Epithelial cell of esophagus (primary cell): ENCODE results near the gene RNF213.
A peak's percentile ranks its signal among the peaks of the same experiment; 100 is the strongest.
"Not testable (repeated sequence)": the region's sequence is repeated elsewhere in the genome, so short reads cannot be mapped to it uniquely, and the experiment has no call there.

Experiments
- DNase-seq: peaks from one replicate; pipeline ENCODE4 v3.0.0; 2010; ENCODE audit warnings: low read depth
- H3K4me3 ChIP-seq: 2 replicates; pipeline ENCODE4 v1.5.1; 2011; ENCODE audit warnings: mild to moderate bottlenecking, low read length, control low read depth
- TF ChIP-seq, protein P1 (sequence below): IDR thresholded peaks from 2 replicates; pipeline ENCODE4 v1.5.1; 2011; ENCODE audit warnings: low read depth, mild to moderate bottlenecking, low read length, control low read depth, inconsistent platforms; ENCODE audit not compliant: insufficient read depth; ENCODE audit errors: missing control alignments

The RNF213 gene

DNA sequence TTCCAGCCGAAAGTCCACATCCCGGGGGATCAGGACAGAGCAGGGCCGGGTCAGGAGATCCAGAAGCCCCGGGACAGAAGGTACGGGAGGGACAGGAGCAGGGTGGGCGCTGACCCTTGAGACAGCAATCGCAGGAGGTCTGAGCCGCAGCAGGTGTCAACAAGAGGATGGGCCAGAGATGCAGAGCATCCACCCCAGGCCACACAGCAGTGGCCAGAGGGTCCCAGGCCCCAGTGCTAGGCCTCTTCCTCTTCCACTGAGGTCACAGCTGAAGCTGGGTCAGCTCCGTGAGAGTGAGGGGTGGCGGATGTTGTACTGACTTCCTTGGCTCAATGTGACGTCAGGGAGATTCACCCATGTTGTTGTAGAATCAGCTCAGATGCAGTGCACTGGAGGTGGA lies 8.7 kb upstream of the RNF213 start:
- no peak overlapping the region for H3K4me3 ChIP-seq
- TF ChIP-seq, protein P1, sequence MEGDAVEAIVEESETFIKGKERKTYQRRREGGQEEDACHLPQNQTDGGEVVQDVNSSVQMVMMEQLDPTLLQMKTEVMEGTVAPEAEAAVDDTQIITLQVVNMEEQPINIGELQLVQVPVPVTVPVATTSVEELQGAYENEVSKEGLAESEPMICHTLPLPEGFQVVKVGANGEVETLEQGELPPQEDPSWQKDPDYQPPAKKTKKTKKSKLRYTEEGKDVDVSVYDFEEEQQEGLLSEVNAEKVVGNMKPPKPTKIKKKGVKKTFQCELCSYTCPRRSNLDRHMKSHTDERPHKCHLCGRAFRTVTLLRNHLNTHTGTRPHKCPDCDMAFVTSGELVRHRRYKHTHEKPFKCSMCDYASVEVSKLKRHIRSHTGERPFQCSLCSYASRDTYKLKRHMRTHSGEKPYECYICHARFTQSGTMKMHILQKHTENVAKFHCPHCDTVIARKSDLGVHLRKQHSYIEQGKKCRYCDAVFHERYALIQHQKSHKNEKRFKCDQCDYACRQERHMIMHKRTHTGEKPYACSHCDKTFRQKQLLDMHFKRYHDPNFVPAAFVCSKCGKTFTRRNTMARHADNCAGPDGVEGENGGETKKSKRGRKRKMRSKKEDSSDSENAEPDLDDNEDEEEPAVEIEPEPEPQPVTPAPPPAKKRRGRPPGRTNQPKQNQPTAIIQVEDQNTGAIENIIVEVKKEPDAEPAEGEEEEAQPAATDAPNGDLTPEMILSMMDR, result no peak
- no peak for DNase-seq

DNA sequence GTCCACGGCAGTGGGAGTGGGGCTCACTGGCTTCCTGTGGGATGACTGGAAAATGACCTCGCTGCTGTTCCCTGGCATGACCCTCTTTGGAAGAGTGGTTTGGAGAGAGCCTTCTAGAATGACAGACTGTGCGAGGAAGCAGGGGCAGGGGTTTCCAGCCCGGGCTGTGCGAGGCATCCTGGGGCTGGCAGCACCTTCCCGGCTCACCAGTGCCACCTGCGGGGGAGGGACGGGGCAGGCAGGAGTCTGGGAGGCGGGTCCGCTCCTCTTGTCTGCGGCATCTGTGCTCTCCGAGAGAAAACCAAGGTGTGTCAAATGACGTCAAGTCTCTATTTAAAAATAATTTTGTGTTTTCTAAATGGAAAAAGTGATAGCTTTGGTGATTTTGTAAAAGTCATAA lies 7.8 kb upstream of the RNF213 start:
- TF ChIP-seq, protein P1, result peak; percentile 87
- peak; percentile 82 for DNase-seq
- no peak overlapping the region for H3K4me3 ChIP-seq

DNA sequence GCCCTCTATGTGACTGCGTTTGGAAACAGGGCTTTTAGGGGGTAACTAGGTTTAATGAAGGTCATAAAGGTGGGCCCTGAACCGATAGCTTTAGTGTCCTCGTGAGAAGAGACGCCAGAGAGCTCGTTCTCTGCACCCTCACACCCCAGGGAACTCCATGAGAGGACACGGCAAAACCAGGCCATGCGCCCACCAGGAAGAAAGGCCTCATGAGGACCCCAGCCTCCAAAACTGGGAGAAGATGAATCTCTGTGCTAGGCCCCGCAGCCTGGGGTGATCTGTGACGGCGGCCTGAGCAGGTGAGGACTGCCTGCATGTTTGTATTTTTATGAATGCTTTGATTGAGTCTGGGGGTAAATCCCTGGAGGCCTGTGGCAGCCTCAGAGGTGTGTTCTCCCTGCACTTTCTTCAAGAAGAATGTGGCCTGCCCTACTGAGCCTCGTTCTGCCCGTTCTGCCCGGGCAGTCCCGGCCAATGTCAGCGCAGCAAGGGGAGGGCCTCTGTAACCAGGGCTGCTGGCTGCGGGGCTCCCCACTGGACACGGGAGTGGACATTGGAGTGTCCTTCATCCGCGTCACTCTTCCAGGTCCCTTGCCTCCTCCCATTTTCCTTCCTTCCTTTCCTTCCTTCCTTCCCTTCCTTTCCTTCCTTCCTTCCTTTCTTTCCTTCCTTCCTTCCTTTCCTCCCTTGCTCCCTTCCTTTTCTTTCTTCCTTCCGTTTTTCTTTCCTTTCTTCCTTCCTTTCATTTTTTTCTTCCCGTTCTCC lies 6.8 kb upstream of the RNF213 start:
- DNase-seq, result no peak
- H3K4me3 ChIP-seq, result no peak overlapping the region
- TF ChIP-seq, protein P1, result no peak

DNA sequence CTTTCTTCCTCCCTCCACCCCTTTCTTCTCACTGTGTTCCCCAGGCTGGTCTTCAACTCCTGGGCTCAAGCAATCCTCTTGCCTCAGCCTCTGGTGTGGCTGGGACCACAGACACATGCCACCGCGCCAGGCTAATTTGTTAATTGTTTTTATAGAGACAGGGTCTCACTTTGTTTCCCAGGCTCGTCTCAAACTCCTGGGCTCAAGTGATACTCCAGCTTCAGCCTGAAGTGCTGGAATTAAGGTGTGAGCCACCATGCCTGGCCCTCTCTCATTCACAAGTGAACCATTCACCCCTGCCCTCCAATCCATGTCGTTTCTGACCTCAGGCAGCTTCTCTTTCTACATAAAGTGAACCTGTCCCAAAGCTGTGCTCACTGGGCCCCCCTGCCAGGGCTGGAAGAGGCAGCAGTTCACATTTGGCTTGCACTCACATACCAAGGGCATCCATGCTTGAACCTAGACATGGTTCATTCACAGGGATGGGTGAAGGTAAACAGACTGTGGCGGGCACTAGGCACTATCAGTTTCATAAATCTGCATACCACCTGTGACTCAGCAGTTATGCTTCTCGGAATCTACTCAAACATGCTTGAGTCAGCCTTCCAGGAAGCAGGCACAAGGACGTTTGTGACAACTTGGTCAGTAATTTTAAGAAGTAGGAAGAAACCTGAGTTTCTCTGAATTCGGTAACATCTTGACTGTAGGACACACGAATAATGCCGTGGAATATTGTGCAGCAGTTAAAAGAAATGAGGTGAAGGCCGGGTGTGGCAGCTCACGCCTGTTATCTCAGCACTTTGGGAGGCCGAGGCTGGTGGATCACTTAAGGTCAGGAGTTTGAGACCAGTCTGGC lies 6.0 kb upstream of the RNF213 start:
- TF ChIP-seq, protein P1, result no peak
- H3K4me3 ChIP-seq, result no peak overlapping the region
- peak; percentile 91 for DNase-seq

DNA sequence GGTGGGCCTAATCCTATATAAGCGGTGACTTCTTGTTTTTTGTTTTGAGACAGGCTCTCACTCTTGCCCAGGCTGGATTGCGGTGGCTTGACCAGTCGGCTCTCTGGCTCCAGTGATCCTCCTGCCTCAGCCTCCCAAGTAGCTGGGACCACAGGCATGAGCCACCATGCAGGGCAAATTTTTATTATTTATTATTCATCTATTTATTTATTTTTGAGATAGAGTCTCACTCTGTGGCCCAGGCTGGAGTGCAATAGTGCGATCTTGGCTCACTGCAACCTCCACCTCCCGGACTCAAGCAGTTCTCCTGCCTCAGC lies 4.7 kb upstream of the RNF213 start:
- no peak overlapping the region for H3K4me3 ChIP-seq
- TF ChIP-seq, protein P1, result no peak
- DNase-seq, result no peak

DNA sequence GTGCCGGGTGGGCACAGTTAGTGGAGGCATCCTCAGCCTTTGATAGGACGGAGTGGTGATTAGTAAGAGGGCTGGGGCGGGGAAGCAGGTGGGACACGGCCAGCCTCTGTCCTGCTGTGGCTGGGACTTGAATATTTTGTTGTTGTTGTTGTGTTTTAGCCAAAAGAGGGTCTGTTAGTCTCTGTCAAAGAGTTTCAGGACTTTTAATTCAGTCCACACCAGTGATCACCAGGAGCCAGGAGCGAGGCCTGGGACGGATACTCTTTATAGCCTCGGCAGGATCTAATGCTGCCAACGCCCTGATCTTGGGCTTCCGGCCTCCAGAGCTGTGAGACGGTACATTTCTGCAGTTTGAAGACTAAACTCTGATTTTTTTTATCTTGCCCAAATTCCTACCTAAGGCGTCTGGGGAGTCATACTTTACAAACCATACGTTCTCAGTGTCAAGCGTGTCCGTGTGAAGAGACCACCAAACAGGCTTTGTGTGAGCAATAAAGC lies 2.9 kb upstream of the RNF213 start:
- H3K4me3 ChIP-seq, result no peak overlapping the region
- DNase-seq, result no peak
- TF ChIP-seq, protein P1, result no peak

DNA sequence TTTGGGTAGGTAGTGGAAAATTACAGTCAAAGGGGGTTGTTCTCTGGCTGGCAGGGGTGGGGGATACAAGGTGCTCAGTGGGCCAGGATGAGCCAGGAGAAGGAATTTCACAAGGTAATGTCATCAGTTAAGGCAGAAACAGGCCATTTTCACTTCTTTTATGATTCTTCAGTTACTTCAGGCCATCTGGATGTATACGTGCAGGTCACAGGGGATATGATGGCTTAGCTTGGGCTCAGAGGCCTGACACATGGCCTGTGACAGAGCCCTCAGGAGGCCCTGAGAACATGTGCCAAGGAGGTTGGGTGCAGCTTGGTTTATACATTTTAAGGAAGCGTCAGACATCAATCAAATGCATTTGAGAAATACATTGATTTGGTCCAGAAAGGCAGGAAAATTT lies 2.4 kb upstream of the RNF213 start:
- H3K4me3 ChIP-seq, DNase-seq: not testable (repeated sequence)
